ENCODE measurements around the gene CEL. TPM values are rescaled to one million over a fixed set of nuclear protein-coding genes. Genes with fewer than 3 reads are reported as not detected.

Gene CEL
- total and polyA plus RNA-seq, 2 donors (not counting 3 experiments of a cell fraction or from before 2014, with no cell fraction given) = 0.92 to 1.1 TPM

DNA sequence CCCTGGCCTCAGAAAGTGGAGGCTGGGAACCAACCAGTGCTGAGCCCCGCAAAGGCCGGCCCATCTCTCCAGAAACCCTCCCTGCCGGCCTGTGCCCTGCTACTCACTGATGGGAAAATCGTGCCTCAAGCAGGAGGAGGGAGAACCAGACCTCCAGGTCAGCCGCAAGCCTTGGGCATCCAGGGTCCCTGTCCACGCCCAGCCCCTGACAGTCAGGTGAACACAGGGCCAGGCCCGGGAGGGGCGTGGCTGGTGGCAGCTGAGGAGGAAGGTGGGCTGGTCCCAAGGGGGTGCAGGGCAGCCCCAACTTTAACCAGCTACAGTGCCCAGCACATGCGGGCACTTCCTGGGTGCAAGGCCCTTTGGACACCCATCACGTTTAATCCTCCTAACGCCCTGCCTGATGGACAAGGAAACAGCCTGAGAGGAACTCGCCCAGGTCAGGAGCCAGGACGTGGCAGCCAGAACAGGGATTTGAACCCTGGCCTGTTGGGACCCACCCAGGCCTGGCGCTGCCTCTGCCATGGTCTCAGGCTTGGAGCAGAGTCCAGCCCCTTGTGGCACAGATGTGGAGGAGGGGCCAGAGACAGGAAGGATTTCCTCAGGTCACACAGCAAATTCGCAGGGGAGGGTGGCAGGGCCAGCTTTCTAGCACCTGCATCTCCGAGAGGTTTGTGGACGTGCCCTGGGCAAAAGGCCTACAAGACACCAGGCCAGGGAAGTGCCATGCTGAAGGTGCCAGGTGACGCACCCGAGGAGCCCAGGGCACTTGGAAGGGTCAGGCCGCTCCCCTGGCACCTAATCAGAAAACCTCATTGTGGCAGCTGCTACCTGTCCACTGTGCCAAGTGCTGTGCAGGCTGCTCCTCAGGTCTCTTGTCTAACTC is 54.8 kb downstream of the CEL start:
- TF ChIP-seq JUN (IDR thresholded peaks at IDR 0.05; ENCODE audit: borderline replicate concordance, insufficient read depth, insufficient read length, low read depth) (no peak), EZH2 (IDR thresholded peaks at IDR 0.05; ENCODE audit: borderline replicate concordance, low read depth, low read length, severe bottlenecking) (no peak)
- ChIA-PET CTCF (interaction anchor here (0.8 to 5.3 kb wide), 6 partner anchors 8 to 28 kb away, joined by 3 to 72 read pairs (median 6); no protein-coding TSS in a partner anchor), POLR2A (no interaction called here)
- no peak overlapping the region for H3K4me3 ChIP-seq (replicated peaks in 1 of 3; ENCODE audit: insufficient read depth in 1 of 3, low read depth in 1 of 3, low read length in 3 of 3)
- DNase-seq (ENCODE audit: low read depth, low spot score) = no peak
- H3K9me3 ChIP-seq (replicated peaks; ENCODE audit: control insufficient read depth, insufficient read depth, low read length) = no peaks in the 10 kb centered on the region
- H3K4me2 ChIP-seq (ENCODE audit: insufficient read depth, low read length) = no peak overlapping the region
- no peak overlapping the region for H3K27ac ChIP-seq (ENCODE audit: insufficient read depth, low read depth, low read length)
- H3K4me1 ChIP-seq (ENCODE audit: control insufficient read depth, extremely low read depth, insufficient read depth, low read length) = peaks cover 33% of the 10 kb centered on the region
- H3K27me3 ChIP-seq (ENCODE audit: control insufficient read depth in 2 of 2, insufficient read depth in 2 of 2, low read length in 2 of 2) = no peaks in the 10 kb centered on the region
- no peaks in the 10 kb centered on the region for H3K9me1 ChIP-seq (replicated peaks; ENCODE audit: control insufficient read depth, extremely low read depth, insufficient read depth, low read length)
- peaks cover 0 to 1% of the 10 kb centered on the region in 2 experiments for H3K36me3 ChIP-seq (ENCODE audit: control insufficient read depth in 2 of 2, extremely low read depth in 1 of 2, insufficient read depth in 2 of 2, low read length in 2 of 2)
- no peaks in the 10 kb centered on the region for H3K79me2 ChIP-seq (ENCODE audit: control insufficient read depth, insufficient read depth, low read length)
- no peak overlapping the region for H3K9ac ChIP-seq (replicated peaks; ENCODE audit: extremely low read depth, insufficient read depth, low read length)
- H4K20me1 ChIP-seq (replicated peaks; ENCODE audit: control insufficient read depth, extremely low read depth, insufficient read depth, low read length) = no peaks in the 10 kb centered on the region
- no TSS peak for BruUV-seq (replicated peaks)
- no peak for FAIRE-seq
- dilution Hi-C loops (cut with MboI; ENCODE audit: extremely low pct_ligation_motif_present, low sequenced_read_pairs) = no loop called here
- no peak overlapping the region for H2AFZ ChIP-seq (ENCODE audit: low read depth, low read length)
- intact Hi-C loops (cut with micrococcal nuclease) = no loop called here

DNA sequence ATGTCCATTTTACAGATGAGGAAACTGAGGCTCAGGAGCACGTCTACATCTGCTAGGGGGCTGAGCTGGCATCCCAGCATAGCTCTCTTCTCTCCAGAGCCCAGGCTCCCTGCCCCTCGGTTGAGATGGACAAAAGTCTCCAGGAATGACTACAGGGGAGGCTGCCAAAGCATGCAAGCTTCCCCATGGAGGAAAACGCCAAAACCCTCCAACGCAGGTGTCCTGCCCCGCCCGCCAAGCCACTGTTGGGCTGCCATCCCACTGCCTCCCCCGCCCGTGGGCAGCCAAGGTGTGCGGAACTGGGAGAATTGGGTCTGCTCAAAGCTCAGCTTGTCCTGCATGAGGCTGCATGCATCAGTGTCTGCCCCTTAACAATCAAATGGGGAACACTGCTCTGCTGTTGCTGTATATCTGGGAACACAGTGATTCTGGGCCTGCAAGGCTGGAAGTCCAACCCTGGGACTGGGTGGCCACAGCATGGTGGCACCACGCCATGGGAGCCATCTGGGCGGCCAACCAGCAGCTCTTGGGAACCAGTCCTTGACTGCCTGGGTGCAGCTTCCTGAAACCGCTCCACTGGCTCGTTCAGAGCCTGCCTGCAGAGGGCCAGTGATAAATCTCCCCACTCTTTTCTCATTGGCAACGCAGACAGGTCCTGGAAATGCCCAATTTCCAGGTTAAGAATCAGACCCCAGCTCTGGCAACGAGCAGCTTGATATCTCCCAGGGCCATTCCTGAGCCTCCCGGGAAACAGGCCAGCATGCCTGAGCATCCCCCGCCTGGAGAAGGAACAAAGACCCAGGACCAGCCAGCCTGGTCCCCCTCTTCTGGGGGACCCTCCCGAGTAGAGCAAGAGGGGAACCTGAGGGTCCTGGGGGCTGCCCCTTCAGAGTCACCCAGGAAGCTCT is 55.7 kb downstream of the CEL start:
- Histone ChIP-seq H4K20me1 (replicated peaks; ENCODE audit: control insufficient read depth, extremely low read depth, insufficient read depth, low read length) (no peaks in the 10 kb centered on the region), H3K4me1 (ENCODE audit: control insufficient read depth, extremely low read depth, insufficient read depth, low read length) (peaks cover 33% of the 10 kb centered on the region), H3K4me2 (ENCODE audit: insufficient read depth, low read length) (no peak overlapping the region), H3K79me2 (ENCODE audit: control insufficient read depth, insufficient read depth, low read length) (no peaks in the 10 kb centered on the region), H3K4me3 (replicated peaks in 1 of 3; ENCODE audit: insufficient read depth in 1 of 3, low read depth in 1 of 3, low read length in 3 of 3) (no peak overlapping the region), H3K27ac (ENCODE audit: insufficient read depth, low read depth, low read length) (no peak overlapping the region), H2AFZ (ENCODE audit: low read depth, low read length) (no peak overlapping the region), H3K9ac (replicated peaks; ENCODE audit: extremely low read depth, insufficient read depth, low read length) (no peak overlapping the region), H3K9me3 (replicated peaks; ENCODE audit: control insufficient read depth, insufficient read depth, low read length) (no peaks in the 10 kb centered on the region), H3K9me1 (replicated peaks; ENCODE audit: control insufficient read depth, extremely low read depth, insufficient read depth, low read length) (no peaks in the 10 kb centered on the region), H3K36me3 (ENCODE audit: control insufficient read depth in 2 of 2, extremely low read depth in 1 of 2, insufficient read depth in 2 of 2, low read length in 2 of 2) (no peaks in the 10 kb centered on the region), H3K27me3 (ENCODE audit: control insufficient read depth in 2 of 2, insufficient read depth in 2 of 2, low read length in 2 of 2) (no peaks in the 10 kb centered on the region)
- FAIRE-seq = no peak
- ChIA-PET POLR2A (interaction anchor here (2.0 kb wide), 1 partner anchor 16 kb away, joined by 13 read pairs; no protein-coding TSS in a partner anchor), CTCF (interaction anchor here (0.8 to 5.3 kb wide), 7 partner anchors 9 to 30 kb away, joined by 3 to 72 read pairs (median 5); no protein-coding TSS in a partner anchor)
- dilution Hi-C loops (cut with MboI; ENCODE audit: extremely low pct_ligation_motif_present, low sequenced_read_pairs) = no loop called here
- BruUV-seq (replicated peaks) = no TSS peak
- TF ChIP-seq POLR2AphosphoS5 (IDR thresholded peaks at IDR 0.05; ENCODE audit: insufficient read depth, low read depth, low read length) (no peak), POLR2A (IDR thresholded peaks at IDR 0.05; ENCODE audit: low read depth, low read length) (no peak), MYC (IDR thresholded peaks at IDR 0.05; ENCODE audit: low read depth, low read length) (no peak), FOS (IDR thresholded peaks at IDR 0.05; ENCODE audit: borderline replicate concordance, insufficient read depth, low read length) (no peak)
- TF ChIP-seq, protein P1, sequence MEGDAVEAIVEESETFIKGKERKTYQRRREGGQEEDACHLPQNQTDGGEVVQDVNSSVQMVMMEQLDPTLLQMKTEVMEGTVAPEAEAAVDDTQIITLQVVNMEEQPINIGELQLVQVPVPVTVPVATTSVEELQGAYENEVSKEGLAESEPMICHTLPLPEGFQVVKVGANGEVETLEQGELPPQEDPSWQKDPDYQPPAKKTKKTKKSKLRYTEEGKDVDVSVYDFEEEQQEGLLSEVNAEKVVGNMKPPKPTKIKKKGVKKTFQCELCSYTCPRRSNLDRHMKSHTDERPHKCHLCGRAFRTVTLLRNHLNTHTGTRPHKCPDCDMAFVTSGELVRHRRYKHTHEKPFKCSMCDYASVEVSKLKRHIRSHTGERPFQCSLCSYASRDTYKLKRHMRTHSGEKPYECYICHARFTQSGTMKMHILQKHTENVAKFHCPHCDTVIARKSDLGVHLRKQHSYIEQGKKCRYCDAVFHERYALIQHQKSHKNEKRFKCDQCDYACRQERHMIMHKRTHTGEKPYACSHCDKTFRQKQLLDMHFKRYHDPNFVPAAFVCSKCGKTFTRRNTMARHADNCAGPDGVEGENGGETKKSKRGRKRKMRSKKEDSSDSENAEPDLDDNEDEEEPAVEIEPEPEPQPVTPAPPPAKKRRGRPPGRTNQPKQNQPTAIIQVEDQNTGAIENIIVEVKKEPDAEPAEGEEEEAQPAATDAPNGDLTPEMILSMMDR (IDR thresholded peaks at IDR 0.05; ENCODE audit: extremely low read depth in 1 of 2, insufficient read depth in 1 of 2, low read depth in 1 of 2, low read length in 2 of 2) = no peak
- TF ChIP-seq, protein P2, sequence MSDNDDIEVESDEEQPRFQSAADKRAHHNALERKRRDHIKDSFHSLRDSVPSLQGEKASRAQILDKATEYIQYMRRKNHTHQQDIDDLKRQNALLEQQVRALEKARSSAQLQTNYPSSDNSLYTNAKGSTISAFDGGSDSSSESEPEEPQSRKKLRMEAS (IDR thresholded peaks at IDR 0.05; ENCODE audit: insufficient read depth, insufficient read length) = no peak
- intact Hi-C loops (cut with micrococcal nuclease) = no loop called here
- no peak for DNase-seq (ENCODE audit: low read depth, low spot score)

All from endothelial cell of umbilical vein (primary cell).